AG04450 (cell line): ENCODE data around the gene RAB40C. TPM values are rescaled to one million over a fixed set of nuclear protein-coding genes. Genes with fewer than 3 reads are reported as not detected.

Source experiments
- CTCF ChIA-PET: fragments of 300-600, 350-600 bp; formaldehyde crosslinking; extraction: SDS; loops from one replicate; lab custom pipeline; 2022; ENCODE audit warnings: antibody characterized with exemption, inconsistent platforms; lab: Charles Lee
- POLR2A ChIA-PET: fragments of 350-600 bp; formaldehyde crosslinking; extraction: SDS; loops from one replicate; lab custom pipeline; 2021; ENCODE audit warnings: antibody characterized with exemption, inconsistent platforms; lab: Yijun Ruan, JAX
- DNase-seq: peaks from one replicate; pipeline ENCODE4 v3.0.0-alpha.2; 2011; ENCODE audit warnings: low read depth, low spot score
- H3K27ac ChIP-seq: one replicate; pipeline ENCODE4 v1.5.1; 2012; ENCODE audit warnings: low read depth, low read length, control low read depth
- H3K27me3 ChIP-seq: one replicate; pipeline ENCODE4 v1.6.0; 2012; ENCODE audit warnings: low read length; ENCODE audit not compliant: control insufficient read depth, insufficient read depth
- H3K4me3 ChIP-seq: 2 replicates; pipeline ENCODE4 v1.5.1; 2011; ENCODE audit warnings: mild to moderate bottlenecking, low read depth, low read length, control low read depth
- H3K9me3 ChIP-seq: 2 replicates; pipeline ENCODE4 v1.5.1; 2012; ENCODE audit warnings: low read length; ENCODE audit not compliant: control insufficient read depth, insufficient read depth
- CTCF ChIP-seq: IDR thresholded peaks from 2 replicates; pipeline ENCODE4 v1.5.1; 2011; ENCODE audit warnings: low read depth, low read length, control low read depth, inconsistent platforms
- polyA plus RNA-seq: library from polyadenylated mRNA; depleted of rRNA; stranded (reverse); fragments of >200 nt; gene quantifications from 2 replicates; pipeline ENCODE4 v1.2.3, GENCODE V29; 2011

Gene RAB40C
- polyA plus RNA-seq, 1 experiment = 4.2 TPM

DNA sequence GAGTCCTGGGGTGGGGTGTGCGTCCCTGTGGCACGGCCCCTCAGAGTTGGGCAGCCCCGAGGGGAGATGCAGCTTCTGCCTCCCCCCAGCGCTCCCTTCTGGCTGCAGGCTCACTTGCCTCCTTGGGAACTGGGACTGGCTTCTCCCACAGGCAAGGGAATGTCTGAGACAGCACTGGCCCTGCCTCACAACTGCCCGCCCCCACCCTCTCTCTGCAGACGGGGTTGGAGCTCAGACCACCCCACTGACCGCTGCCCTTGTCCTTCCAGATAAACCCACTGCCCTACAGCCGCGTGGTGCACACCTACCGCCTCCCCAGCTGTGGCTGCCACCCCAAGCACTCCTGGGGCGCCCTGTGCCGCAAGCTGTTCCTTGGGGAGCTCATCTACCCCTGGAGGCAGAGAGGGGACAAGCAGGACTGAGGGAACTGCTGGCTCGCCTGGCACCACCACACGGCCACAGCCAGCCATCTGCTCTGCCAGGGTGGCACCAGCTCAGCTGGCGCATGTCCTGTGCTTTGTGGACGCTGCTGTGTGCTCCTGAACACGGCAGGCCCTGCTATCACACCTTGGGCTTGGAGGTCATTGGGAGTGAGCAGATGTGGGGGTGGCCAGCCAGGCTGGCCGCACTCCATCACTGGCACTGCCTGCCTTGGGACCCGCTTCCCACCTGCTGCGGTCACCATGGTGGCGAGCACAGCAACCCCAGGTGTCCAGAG is 7.1 kb upstream of the RAB40C start:
- no peak overlapping the region for H3K4me3 ChIP-seq
- CTCF ChIA-PET = interaction anchor here (0.6 to 1.8 kb wide), 2 partner anchors 85 to 134 kb away, joined by 4 read pairs; no protein-coding TSS in a partner anchor
- no peaks in the 10 kb centered on the region for H3K27me3 ChIP-seq
- TF ChIP-seq CTCF = no peak
- DNase-seq = no peak
- H3K27ac ChIP-seq = no peak overlapping the region
- no peaks in the 10 kb centered on the region; the same call in 1 of the 2 replicates for H3K9me3 ChIP-seq
- POLR2A ChIA-PET = no interaction called here

DNA sequence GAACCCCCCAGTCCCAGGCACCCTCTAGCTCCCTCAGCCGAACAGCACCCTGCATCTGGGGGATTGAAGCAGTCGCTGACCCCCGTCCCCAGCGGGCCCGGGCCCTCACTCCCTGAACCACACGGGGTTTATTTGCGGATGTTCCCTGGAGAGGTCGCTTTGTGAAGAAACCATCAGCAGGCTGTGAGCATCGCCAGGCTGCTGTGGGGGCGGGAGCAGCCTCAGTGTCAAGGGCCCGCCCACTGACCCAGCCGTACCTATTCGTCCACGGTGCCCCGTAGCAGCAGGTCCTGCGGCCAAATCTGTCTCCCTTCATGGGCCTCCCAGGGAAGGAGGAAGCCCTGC is 6.4 kb upstream of the RAB40C start:
- Histone ChIP-seq H3K27me3 (no peaks in the 10 kb centered on the region), H3K9me3 (no peaks in the 10 kb centered on the region), H3K4me3 (no peak overlapping the region), H3K27ac (no peak overlapping the region)
- no peak for TF ChIP-seq CTCF
- DNase-seq = no peak
- ChIA-PET POLR2A (no interaction called here), CTCF (no interaction called here)

DNA sequence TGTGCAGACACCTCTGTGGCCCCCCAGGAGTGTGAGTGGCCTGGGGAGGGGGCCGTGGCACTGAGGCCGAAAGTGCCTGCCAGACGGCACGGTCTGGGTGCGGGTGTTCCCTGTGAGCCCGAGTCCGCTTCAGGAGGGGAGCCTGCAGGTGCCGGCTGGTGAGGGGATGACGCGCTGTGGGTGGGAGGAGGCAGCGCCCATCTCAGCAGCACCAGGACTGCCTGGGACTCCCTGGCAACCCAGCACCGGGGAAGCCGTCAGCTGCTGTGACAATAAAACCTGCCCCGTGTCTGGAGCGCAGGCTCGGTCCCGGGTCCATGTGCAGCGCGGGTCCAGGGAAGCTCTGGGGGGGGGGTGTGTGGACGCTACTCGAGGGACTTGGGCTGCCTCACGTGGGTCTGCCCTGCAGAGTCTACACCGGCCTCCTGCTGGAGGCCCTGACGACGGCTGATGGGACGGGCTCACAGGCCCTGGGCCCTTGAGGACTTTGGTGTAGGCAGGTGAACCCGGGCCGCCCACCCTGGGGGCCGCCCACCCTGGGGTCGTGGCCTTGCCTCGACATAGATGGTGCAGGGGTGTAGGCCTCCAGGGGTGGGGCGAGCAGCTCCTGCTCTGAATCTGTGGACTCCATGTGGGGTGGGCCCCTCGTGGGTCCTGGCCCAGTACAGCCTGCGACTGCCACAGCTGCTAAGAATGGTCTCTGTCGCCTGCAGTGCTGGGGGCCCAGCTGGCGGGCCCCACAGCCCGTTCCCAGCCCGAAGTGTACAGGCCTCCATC is 5.9 kb upstream of the RAB40C start:
- no peak for TF ChIP-seq CTCF
- POLR2A ChIA-PET = no interaction called here
- CTCF ChIA-PET = no interaction called here
- Histone ChIP-seq H3K9me3 (no peaks in the 10 kb centered on the region), H3K4me3 (no peak overlapping the region), H3K27me3 (no peaks in the 10 kb centered on the region), H3K27ac (no peak overlapping the region)
- DNase-seq = no peak

DNA sequence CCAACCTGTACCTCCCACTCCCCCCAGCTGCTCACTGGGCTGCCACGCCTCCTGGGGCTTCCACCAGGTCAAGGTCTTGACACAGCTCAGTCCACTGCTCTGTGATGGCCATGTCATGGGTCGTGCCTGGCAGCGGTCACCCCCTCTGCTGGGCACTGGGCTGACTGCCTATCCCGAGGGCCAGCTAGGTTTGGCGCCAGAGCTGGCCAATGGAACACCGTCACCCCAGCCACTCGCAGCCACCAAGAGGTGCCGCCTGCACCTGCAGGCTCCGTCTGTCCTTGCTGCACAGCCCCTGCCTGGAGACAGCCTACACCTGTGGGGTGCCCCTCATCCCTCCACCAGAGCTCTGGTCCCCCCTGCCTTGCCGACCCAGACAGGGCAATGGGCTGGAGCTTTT is 4.5 kb upstream of the RAB40C start:
- no peak for TF ChIP-seq CTCF
- no peaks in the 10 kb centered on the region for H3K27me3 ChIP-seq
- H3K27ac ChIP-seq = no peak overlapping the region
- ChIA-PET POLR2A (no interaction called here), CTCF (no interaction called here)
- no peaks in the 10 kb centered on the region; the same call in 1 of the 2 replicates for H3K9me3 ChIP-seq
- H3K4me3 ChIP-seq = no peak overlapping the region
- no peak for DNase-seq

DNA sequence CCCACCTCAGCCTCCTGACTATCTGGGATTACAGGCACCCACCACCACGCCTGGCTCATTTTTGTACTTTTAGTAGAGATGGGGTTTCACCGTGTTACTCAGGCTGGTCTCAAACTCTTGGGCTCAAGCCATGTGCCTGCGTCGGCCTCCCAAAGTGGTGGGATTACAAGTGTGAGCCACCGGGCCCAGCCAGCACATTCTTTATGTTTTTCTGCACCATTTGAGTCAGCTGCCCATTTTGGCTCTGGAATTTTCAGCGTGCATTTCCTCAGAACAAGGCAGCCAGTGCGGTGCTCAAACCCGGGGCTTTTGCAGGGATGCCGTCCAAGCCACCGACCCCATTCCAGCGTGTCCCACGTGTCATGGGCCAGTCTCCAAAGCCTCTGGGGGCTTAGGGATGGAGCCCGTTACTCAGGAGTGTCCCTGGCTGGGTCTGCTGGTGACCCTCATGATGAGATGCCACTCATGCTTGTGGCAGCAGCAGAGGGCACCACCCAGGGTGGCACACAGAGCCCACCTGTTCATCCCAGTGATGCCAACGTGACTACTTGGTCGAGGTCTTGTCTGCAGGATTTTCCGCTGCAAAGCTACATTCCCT is 3.7 kb upstream of the RAB40C start:
- no peaks in the 10 kb centered on the region for H3K27me3 ChIP-seq
- no peak for TF ChIP-seq CTCF
- ChIA-PET CTCF (no interaction called here), POLR2A (no interaction called here)
- DNase-seq = no peak
- no peaks in the 10 kb centered on the region; the same call in 1 of the 2 replicates for H3K9me3 ChIP-seq
- H3K27ac ChIP-seq = no peak overlapping the region
- H3K4me3 ChIP-seq = no peak overlapping the region
